SK-N-SH (cell line): ENCODE results near the gene CSRP1. TPM values are rescaled to one million over a fixed set of nuclear protein-coding genes. Genes with fewer than 3 reads are reported as not detected.

Experiments
- CTCF ChIA-PET: fragments of 300-600, 350-600 bp; formaldehyde crosslinking; extraction: SDS; loops from one replicate; lab custom pipeline; 2021; lab: Yijun Ruan, JAX
- POLR2A ChIA-PET: fragments of 350-600 bp; sonication (Branson Sonifier 250); formaldehyde crosslinking; extraction: SDS; loops from one replicate; lab custom pipeline; 2020; ENCODE audit warnings: antibody characterized with exemption, inconsistent platforms; lab: Yijun Ruan, JAX
- DNase-seq: peaks from one replicate; pipeline ENCODE4 v3.0.0; 2012
- H2AFZ ChIP-seq: fragments of 200-600 bp; sonication (generic); 2 replicates; pipeline ENCODE4 v1.8.1; 2016; ENCODE audit warnings: antibody characterized with exemption, mild to moderate bottlenecking, low read depth
- H3F3A ChIP-seq: fragments of 200-600 bp; sonication (generic); replicated peaks from 2 replicates; pipeline ENCODE3; 2016; ENCODE audit warnings: antibody characterized with exemption, mild to moderate bottlenecking; ENCODE audit not compliant: insufficient read depth
- H3K27ac ChIP-seq, 2 experiments: fragments of 200-500 bp in 1 of 2; fragments of 200-600 bp in 1 of 2; sonication (Bioruptor generic) in 1 of 2; sonication (generic), shearing (Covaris generic) in 1 of 2; 2 replicates each; pipeline versions ENCODE4 v1.5.1 to v1.6.1; 2014 to 2016; ENCODE audit warnings: low read depth in 2 of 2, inconsistent platforms in 1 of 2, low read length in 1 of 2, mild to moderate bottlenecking in 1 of 2, mixed read lengths in 1 of 2
- H3K27me3 ChIP-seq: fragments of 200-600 bp; sonication (generic), shearing (Covaris generic); 2 replicates; pipeline ENCODE4 v1.6.1; 2016; ENCODE audit warnings: mixed run types; ENCODE audit not compliant: insufficient read depth
- H3K36me3 ChIP-seq, 2 experiments: fragments of 200-500 bp in 1 of 2; fragments of 200-600 bp in 1 of 2; sonication (Bioruptor generic) in 1 of 2; sonication (generic) in 1 of 2; replicated peaks in 1 of 2; 2 replicates each; pipeline versions ENCODE3 to v1.5.1; 2014 to 2016; ENCODE audit warnings: low read length in 1 of 2, mild to moderate bottlenecking in 1 of 2; ENCODE audit not compliant: insufficient read depth in 2 of 2, control insufficient read depth in 1 of 2
- H3K4me1 ChIP-seq, 2 experiments: fragments of 200-500 bp in 1 of 2; fragments of 200-600 bp in 1 of 2; sonication (Bioruptor generic) in 1 of 2; sonication (generic), shearing (Covaris generic) in 1 of 2; 2 replicates each; pipeline versions ENCODE4 v1.5.1 to v1.6.1; 2014 to 2016; ENCODE audit warnings: low read depth in 1 of 2, low read length in 1 of 2, mixed run types in 1 of 2; ENCODE audit not compliant: insufficient read depth in 2 of 2, control insufficient read depth in 1 of 2
- H3K4me2 ChIP-seq: fragments of 200-600 bp; sonication (generic), shearing (Covaris generic); 2 replicates; pipeline ENCODE4 v1.6.1; 2017; ENCODE audit warnings: mixed run types
- H3K4me3 ChIP-seq, 2 experiments: fragments of 200-500 bp in 1 of 2; fragments of 200-600 bp in 1 of 2; sonication (Bioruptor generic) in 1 of 2; sonication (generic), shearing (Covaris generic) in 1 of 2; 2 replicates each; pipeline versions ENCODE4 v1.5.1 to v1.8.1; 2014 to 2016; ENCODE audit warnings: low read depth in 2 of 2, inconsistent platforms in 1 of 2, low read length in 1 of 2, mild to moderate bottlenecking in 1 of 2, mixed read lengths in 1 of 2, moderate library complexity in 1 of 2
- H3K79me2 ChIP-seq: fragments of 200-600 bp; sonication (generic); 2 replicates; pipeline ENCODE4 v1.8.1; 2017; ENCODE audit warnings: mild to moderate bottlenecking; ENCODE audit not compliant: insufficient read depth
- H3K9ac ChIP-seq: fragments of 200-600 bp; sonication (generic); 2 replicates; pipeline ENCODE4 v1.6.1; 2017; ENCODE audit warnings: mixed run types
- H3K9me2 ChIP-seq: fragments of 200-600 bp; sonication (generic); 2 replicates; pipeline ENCODE4 v1.6.1; 2017; ENCODE audit warnings: mixed run types
- H3K9me3 ChIP-seq: fragments of 200-600 bp; sonication (generic); 2 replicates; pipeline ENCODE4 v1.6.1; 2017; ENCODE audit warnings: mixed run types, mild to moderate bottlenecking, moderate library complexity
- H4K20me1 ChIP-seq: fragments of 200-600 bp; sonication (generic); 2 replicates; pipeline ENCODE4 v1.6.1; 2017; ENCODE audit warnings: mild to moderate bottlenecking, mixed run types; ENCODE audit not compliant: insufficient read depth
- CHD2 ChIP-seq: fragments of 150-350 bp; IDR thresholded peaks from 2 replicates; pipeline ENCODE4 v1.6.1; 2018; ENCODE audit warnings: low read length; ENCODE audit not compliant: partially characterized antibody
- EP300 ChIP-seq, 2 experiments: IDR thresholded peaks; 2 replicates each; pipeline versions ENCODE4 v1.4.0 to v1.6.1; 2012; ENCODE audit warnings: borderline replicate concordance in 1 of 2, low read depth in 1 of 2, low read length in 1 of 2
- EZH2phosphoT487 ChIP-seq: fragments of 200-600 bp; sonication (generic); IDR thresholded peaks from 2 replicates; pipeline ENCODE4 v1.6.1; 2017; ENCODE audit warnings: low read depth, mixed run types, mild to moderate bottlenecking, antibody characterized with exemption, moderate library complexity, borderline replicate concordance
- FOXJ3 ChIP-seq: sonication (generic); formaldehyde crosslinking; IDR thresholded peaks from 2 replicates; pipeline ENCODE4 v1.5.1; 2020; ENCODE audit warnings: mild to moderate bottlenecking, missing genetic modification reagents
- FOXM1 ChIP-seq: IDR thresholded peaks from 2 replicates; pipeline ENCODE4 v1.4.0; 2012; ENCODE audit warnings: low read depth, mild to moderate bottlenecking
- GATA2 ChIP-seq: sonication (generic); formaldehyde crosslinking; IDR thresholded peaks from 2 replicates; pipeline ENCODE4 v1.5.0; 2020; ENCODE audit warnings: mild to moderate bottlenecking, missing genetic modification reagents
- MAX ChIP-seq: IDR thresholded peaks from 2 replicates; pipeline ENCODE4 v1.4.0; 2012; ENCODE audit warnings: low read depth
- MXI1 ChIP-seq: IDR thresholded peaks from 2 replicates; pipeline ENCODE4 v1.6.1; 2012; ENCODE audit warnings: mild to moderate bottlenecking, low read depth, low read length, improper control_type of control experiment
- POLR2AphosphoS5 ChIP-seq: IDR thresholded peaks from 2 replicates; pipeline ENCODE4 v1.6.1; 2012; ENCODE audit warnings: low read depth, low read length
- RAD21 ChIP-seq: IDR thresholded peaks from 2 replicates; pipeline ENCODE4 v1.6.1; 2012; ENCODE audit warnings: mild to moderate bottlenecking, low read length
- REST ChIP-seq: IDR thresholded peaks from 2 replicates; pipeline ENCODE4 v1.6.1; 2012; ENCODE audit warnings: mild to moderate bottlenecking, low read depth, low read length, moderate library complexity
- RFX5 ChIP-seq: IDR thresholded peaks from 2 replicates; pipeline ENCODE4 v1.6.1; 2012; ENCODE audit warnings: mild to moderate bottlenecking, improper control_type of control experiment, low read length
- RXRA ChIP-seq: IDR thresholded peaks from 2 replicates; pipeline ENCODE4 v1.4.0; 2012; ENCODE audit warnings: low read depth, mild to moderate bottlenecking, borderline replicate concordance
- SIN3A ChIP-seq: IDR thresholded peaks from 2 replicates; pipeline ENCODE4 v1.6.1; 2012; ENCODE audit warnings: low read depth, mild to moderate bottlenecking, low read length, moderate library complexity, borderline replicate concordance
- TAF1 ChIP-seq: IDR thresholded peaks from 2 replicates; pipeline ENCODE4 v1.6.1; 2012; ENCODE audit warnings: low read depth, mild to moderate bottlenecking, low read length, moderate library complexity, borderline replicate concordance
- TCF12 ChIP-seq: IDR thresholded peaks from 2 replicates; pipeline ENCODE4 v1.4.0; 2012
- TEAD4 ChIP-seq: IDR thresholded peaks from 2 replicates; pipeline ENCODE4 v1.4.0; 2012; ENCODE audit warnings: mild to moderate bottlenecking, borderline replicate concordance; ENCODE audit not compliant: insufficient read depth
- USF2 ChIP-seq: fragments of 150-350 bp; IDR thresholded peaks from 2 replicates; pipeline ENCODE4 v1.6.1; 2017; ENCODE audit warnings: antibody characterized with exemption, low read length, low read depth, borderline replicate concordance
- WGBS: methylation state at CpG from one replicate; pipeline ENCODE4 v1.1.6; 2017; ENCODE audit warnings: low lambda C conversion rate; 5-methylcytosine and 5-hydroxymethylcytosine counted together
- polyA plus RNA-seq, 3 experiments: library from polyadenylated mRNA; depleted of rRNA; stranded (reverse); fragments of >200 nt; gene quantifications; 2 replicates each; pipeline ENCODE4 v1.2.3, GENCODE V29; 2012

CSRP1 gene
- polyA plus RNA-seq, 1 of the 3 experiments (the other 2 are of a cell fraction), result 373 TPM

GRCh38 chr1:201551877-201552731 is 45.2 kb upstream of the CSRP1 start (continued):
- 0 out of 2 replicates have a peak, but pooled peaks have one; percentile 4 for TF ChIP-seq REST
- no peak for TF ChIP-seq RFX5
- TF ChIP-seq TEAD4, result no peak
- no peak; the same call in 1 of the 2 replicates for TF ChIP-seq RXRA
- TF ChIP-seq POLR2AphosphoS5, result no peak
- TF ChIP-seq SIN3A, result no peak
- TF ChIP-seq CHD2, result no peak
- no peak for TF ChIP-seq GATA2
- no peak for TF ChIP-seq RAD21
- TF ChIP-seq FOXM1, result no peak
- TF ChIP-seq USF2, result no peak
- TF ChIP-seq MAX, result no peak
- 0 out of 2 replicates have a peak, but pooled peaks have one; percentile 24 for TF ChIP-seq TAF1
- TF ChIP-seq EZH2phosphoT487, result no peak

GRCh38 chr1:201551096-201551495 is 44.2 kb upstream of the CSRP1 start:
- 94% methylated on average over 3 of the region's 3 CpGs for WGBS
- H3K4me1 ChIP-seq, result peaks cover 31 to 46% of the 10 kb centered on the region in 2 experiments
- no peak for TF ChIP-seq RXRA
- no peak for TF ChIP-seq TEAD4
- TF ChIP-seq USF2, result no peak
- TF ChIP-seq RFX5, result no peak
- no peak for TF ChIP-seq MXI1
- no peak for TF ChIP-seq FOXJ3 (CRISPR knock-in tag)
- no peak for TF ChIP-seq EP300 (IDR thresholded peaks at IDR 0.05; ENCODE audit: borderline replicate concordance in 1 of 2, low read depth in 1 of 2, low read length in 1 of 2)
- no peak for TF ChIP-seq CHD2
- no peak for TF ChIP-seq GATA2
- no peak for TF ChIP-seq REST
- TF ChIP-seq TCF12, result no peak

More at GRCh38 chr1:201551096-201551495, 44.2 kb upstream of the CSRP1 start:
- no peaks in the 10 kb centered on the region for H3K9me2 ChIP-seq
- peaks cover 61% of the 10 kb centered on the region for H4K20me1 ChIP-seq
- ChIA-PET POLR2A (interaction anchor here (0.6 kb wide), 1 partner anchor 551 kb away, joined by 3 read pairs; no protein-coding TSS in a partner anchor), CTCF (interaction anchor here (0.8 to 4.8 kb wide), 11 partner anchors 9 to 277 kb away, joined by 3 to 22 read pairs (median 6); no protein-coding TSS in a partner anchor)
- H3F3A ChIP-seq, result peaks cover 44% of the 10 kb centered on the region
- H3K27me3 ChIP-seq, result no peaks in the 10 kb centered on the region
- H3K4me2 ChIP-seq, result peak overlapping the region; percentile 56; the same call in 1 of the 2 replicates
- no peak for DNase-seq
- H3K27ac ChIP-seq, result peak overlapping the region in 1 of 2 experiments; percentile 95; a peak in 2 of 4 replicates
- peak overlapping the region; percentile 47; the same call in 1 of the 2 replicates for H3K9ac ChIP-seq
- peaks cover 0 to 8% of the 10 kb centered on the region in 2 experiments for H3K36me3 ChIP-seq
- peaks cover 100% of the 10 kb centered on the region for H3K79me2 ChIP-seq
- no peak overlapping the region for H3K4me3 ChIP-seq
- H2AFZ ChIP-seq, result no peak overlapping the region
- H3K9me3 ChIP-seq, result no peaks in the 10 kb centered on the region
